HFF-Myc (cell line): ENCODE results near the gene ZNF641.

Experiments used
- DNase-seq: peaks from one replicate; pipeline ENCODE4 v3.0.0-alpha.2; 2011; ENCODE audit warnings: low read depth; ENCODE audit errors: extremely low read depth
- H3K4me3 ChIP-seq: replicated peaks from 2 replicates; pipeline ENCODE4 v1.5.1; 2011; ENCODE audit warnings: low read depth, mild to moderate bottlenecking, control low read depth, low read length
- TF ChIP-seq, protein P1 (sequence below): IDR thresholded peaks from 2 replicates; pipeline ENCODE4 v1.5.1; 2012; ENCODE audit warnings: mild to moderate bottlenecking, low read depth, low read length, control low read depth; ENCODE audit errors: missing control alignments

The ZNF641 gene

GRCh38 chr12:48350249-48351021 is at the start of gene ZNF641:
Gene ZNF641 (minus strand): TSS chr12:48350919. CDS start chr12:48348090, 2,829 bp downstream.
- H3K4me3 ChIP-seq: peak within 1 kb of the TSS; percentile 47
- TF ChIP-seq, protein P1, sequence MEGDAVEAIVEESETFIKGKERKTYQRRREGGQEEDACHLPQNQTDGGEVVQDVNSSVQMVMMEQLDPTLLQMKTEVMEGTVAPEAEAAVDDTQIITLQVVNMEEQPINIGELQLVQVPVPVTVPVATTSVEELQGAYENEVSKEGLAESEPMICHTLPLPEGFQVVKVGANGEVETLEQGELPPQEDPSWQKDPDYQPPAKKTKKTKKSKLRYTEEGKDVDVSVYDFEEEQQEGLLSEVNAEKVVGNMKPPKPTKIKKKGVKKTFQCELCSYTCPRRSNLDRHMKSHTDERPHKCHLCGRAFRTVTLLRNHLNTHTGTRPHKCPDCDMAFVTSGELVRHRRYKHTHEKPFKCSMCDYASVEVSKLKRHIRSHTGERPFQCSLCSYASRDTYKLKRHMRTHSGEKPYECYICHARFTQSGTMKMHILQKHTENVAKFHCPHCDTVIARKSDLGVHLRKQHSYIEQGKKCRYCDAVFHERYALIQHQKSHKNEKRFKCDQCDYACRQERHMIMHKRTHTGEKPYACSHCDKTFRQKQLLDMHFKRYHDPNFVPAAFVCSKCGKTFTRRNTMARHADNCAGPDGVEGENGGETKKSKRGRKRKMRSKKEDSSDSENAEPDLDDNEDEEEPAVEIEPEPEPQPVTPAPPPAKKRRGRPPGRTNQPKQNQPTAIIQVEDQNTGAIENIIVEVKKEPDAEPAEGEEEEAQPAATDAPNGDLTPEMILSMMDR: no peak
- peak; percentile 62 for DNase-seq

DNA sequence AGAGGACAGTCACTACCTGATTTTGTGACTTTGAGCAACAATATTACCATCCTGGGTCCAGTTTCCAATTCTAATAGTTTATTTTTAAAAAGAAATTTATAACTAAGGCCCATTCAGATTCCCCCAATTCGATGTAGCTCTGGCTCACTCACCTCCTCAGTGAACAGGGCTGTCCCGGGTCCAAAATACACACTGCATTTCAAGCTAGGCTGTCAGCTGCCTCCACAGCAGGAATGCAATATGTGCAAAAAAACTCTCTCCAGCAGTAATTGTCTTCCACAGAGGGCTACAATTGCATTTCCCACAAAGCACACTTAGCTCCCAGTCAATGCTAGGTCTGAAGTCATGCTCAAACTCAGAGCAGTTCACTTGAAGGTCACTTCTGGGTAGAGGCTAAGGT is 39.3 kb upstream of the ZNF641 start:
- DNase-seq: no peak
- TF ChIP-seq, protein P1: no peak
- H3K4me3 ChIP-seq: no peak overlapping the region

- no peak for DNase-seq
- TF ChIP-seq, protein P1: no peak
- H3K4me3 ChIP-seq: no peak overlapping the region
These were observed 38.7 kb upstream of the ZNF641 start for GRCh38 chr12:48389409-48389808.

DNA sequence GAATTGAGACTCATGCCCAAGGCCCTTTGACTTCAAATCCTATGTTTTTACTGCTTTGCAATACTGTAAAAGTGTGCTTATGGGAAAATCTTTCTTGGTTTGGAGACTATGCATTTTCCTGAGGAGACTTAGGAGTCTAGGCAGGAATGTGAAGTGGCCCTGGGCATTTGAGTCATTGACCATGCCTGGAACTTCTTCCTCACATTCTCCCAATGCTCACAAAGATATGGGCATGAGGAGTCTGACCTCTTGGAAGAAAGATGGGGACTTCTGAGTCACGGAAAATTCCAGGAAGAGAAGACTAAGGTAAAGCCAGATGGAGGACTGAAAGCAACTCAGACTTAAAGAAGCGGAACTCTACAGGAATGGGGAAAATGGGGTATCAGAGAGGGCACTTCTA is 38.2 kb upstream of the ZNF641 start:
- TF ChIP-seq, protein P1: no peak
- H3K4me3 ChIP-seq: no peak overlapping the region
- DNase-seq: no peak

DNA sequence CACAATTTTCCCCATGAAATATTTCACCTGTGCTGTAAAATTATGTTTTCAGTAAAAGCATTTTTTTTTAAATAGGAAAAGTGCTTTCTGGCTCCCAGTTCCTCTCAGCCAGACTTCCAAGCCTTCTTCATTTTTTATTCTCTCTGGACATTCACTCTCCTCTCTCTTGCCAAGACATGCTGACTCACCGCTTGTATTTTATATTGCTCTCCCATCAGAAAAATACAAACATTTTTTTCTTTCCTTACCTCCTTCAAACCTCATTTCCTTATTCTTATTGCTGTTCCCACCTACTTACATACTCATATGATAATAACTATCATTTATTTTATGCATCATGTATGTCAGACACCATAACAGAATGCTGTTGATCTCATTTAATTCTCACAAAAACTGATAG is 37.7 kb upstream of the ZNF641 start:
- TF ChIP-seq, protein P1: no peak
- H3K4me3 ChIP-seq: no peak overlapping the region
- DNase-seq: no peak

DNA sequence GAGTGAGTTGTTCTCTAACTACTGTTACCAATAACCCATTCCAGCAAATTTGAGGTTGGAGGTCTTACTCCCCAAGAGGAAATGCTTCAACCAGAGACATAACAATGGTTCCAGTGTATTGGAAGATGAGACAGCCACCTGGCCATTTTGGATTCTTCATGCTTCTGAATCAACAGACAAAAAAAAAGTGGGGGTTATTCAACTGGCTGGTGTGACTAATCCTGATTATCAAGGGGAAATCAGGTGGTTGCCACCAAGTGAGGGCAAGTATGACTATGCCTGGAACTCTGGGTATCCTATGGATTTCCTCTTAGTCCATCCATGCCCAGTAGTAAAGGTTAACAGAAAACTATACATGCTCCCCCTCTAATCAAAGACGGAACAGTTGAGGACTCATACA is 29.9 kb upstream of the ZNF641 start:
- H3K4me3 ChIP-seq: no peak overlapping the region
- DNase-seq: no peak
- TF ChIP-seq, protein P1: no peak
